NCI-H526 (cell line): Measurements from ENCODE around the gene VTA1.
"Not testable (repeated sequence)": the region's sequence is repeated elsewhere in the genome, so short reads cannot be mapped to it uniquely, and the experiment has no call there.

Source experiments
- DNase-seq, 2 experiments: peaks; one replicate each; lab custom pipeline; 2025; lab: John Stamatoyannopoulos, UW

The VTA1 gene

DNA sequence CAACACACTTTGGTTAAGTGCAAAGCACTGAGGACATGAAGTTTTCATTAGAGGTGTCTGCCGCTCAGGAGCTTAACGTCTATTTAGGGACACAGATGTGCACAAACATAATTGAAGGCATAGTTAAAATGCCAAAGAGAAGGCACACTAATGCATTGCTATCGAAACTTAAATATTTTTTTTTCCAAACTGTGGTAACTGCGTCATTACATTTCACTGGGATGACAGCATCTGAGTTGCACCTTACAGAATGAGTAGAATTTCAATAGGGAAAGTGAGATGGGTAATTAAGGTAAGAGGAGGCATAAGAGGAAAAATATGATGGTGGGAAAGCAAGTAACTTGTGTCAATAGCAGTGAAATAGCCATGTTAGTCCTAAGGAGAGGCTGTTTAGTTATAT lies 79.7 kb downstream of the VTA1 start:
- DNase-seq = no peak

DNA sequence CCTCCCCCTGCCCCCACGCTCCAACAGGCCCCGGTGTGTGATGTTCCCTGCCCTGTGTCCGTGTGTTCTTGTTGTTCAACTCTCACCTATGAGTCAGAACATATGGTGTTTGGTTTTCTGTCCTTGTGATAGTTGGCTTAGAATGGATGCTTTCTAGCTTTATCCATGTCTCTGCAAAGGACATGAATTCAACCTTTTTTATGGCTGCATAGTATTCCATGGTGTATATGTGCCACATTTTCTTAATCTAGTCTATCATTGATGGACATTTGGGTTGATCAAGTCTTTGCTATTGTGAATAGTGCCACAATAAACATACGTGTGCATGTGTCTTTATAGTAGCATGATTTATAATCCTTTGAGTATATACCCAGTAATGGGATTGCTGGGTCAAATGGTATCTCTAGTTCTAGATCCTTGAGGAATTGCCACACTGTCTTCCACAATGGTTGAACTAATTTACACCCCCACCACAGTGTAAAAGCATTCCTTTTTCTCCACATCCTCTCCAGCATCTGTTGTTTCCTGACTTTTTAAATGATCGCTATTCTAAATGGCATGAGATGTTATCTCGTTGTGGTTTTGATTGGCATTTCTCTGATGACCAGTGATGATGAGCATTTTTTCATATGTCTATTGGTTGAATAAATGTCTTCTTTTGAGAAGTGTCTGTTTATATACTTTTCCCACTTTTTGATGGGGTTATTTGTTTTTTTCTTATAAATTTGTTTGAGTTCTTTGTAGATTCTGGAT lies 82.6 kb downstream of the VTA1 start:
- DNase-seq = not testable (repeated sequence)

DNA sequence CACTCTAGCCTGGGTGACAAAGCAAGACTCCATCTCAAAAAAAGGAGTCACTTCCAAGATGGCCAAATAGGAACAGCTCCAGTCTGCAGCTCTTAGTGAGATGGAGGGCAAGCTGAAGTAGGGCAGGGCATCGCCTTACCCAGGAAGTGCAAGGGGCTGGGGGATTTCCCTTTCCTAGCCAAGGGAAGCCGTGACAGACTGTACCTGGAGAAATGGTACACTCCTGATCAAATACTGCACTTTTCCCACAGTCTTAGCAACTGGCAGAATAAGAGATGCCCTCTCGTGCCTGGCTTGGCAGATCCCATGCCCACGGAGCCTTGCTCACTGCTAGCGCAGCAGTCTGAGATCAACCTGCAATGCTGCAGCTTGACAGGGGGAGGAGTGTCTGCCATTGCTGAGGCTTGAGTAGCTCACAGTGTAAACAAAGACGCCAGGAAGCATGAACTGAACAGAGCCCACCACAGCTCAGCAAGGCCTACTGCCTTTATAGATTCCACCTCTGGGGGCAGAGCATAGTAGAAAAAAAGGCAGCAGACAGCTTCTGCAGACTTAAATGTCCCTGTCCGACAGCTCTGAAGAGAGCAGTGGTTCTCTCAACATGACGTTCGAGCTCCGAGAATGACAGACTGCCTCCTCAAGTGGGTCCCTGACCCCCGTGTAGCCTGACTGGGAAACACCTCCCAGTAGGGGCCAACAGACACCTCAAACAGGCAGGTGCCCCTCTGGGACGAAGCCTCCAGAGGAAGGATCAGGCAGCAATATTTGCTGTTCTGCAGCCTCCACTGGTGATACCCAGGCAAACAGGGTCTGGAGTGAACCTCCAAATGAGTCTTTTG lies 85.4 kb downstream of the VTA1 start:
- peak; percentile 53 to 66 for DNase-seq

DNA sequence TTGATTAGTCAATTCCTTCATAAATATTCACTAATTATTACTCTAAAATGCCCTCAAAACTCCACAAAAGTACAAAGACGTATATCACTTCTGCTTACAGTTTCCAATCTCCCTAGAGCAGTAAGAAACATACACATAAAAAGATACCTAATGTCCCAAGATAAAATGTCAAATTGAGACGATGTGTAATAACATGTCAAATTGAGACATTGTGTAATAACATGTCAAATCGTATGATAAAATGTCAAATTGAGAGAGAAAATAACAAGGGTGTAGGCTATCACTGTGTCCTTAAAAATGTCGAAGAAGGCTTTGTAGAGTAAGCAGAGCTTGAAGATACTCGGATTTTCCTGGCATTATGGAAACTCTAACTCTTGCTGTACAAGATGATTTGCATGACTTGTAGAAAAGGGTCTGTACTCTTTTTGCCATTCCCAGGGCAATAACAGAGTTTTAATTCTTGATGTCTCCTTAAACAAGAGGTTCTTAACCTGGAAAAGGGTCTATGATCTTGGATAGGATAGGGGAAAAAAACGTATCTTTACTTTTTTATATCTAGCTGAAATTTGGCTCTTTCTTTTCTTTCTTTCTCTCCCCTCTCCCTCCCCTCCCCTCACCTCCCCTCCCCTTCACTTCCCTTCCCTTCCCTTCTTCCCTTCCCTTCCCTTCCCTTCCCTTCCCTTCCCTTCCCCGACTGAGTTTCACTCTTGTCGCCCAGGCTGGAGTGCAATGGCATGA lies 87.1 kb downstream of the VTA1 start:
- DNase-seq = no peak

DNA sequence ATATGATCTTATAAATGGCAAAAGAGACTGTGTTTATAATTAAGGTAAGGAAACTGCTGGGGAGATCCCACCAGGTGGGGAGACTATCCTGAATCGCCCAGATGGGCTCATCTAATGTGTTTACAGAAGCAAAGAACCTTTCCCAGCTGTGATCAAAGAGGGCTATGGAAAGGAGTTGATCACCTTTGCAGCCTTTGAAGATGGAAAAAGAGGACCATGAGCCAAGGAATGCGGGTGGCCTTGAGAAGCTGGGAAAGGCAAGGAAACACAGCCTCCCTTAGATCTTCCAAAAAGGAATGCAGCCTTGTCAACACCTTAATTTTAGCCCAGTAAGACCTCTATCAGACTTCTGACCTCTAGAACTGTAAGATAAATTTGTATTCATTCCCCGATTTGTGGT lies 88.2 kb downstream of the VTA1 start:
- DNase-seq = no peak

DNA sequence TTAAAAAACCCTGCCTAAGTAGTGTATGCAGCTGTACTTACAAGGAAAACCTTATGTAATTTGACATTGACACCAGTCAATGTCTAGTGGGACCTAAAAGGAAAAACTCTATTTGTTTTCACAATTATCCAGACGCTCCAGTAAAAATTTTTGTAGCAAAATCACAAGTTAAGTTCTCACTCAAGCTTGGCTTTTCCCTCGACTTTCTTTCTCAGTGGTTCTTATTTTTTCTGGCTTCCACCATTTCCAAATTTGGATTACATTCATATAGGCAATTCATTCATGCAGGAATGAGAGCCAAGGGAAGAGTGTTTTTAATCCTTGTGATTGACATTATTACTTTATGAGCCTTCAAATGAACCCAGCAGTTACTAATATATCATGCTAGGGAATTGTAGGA lies 88.7 kb downstream of the VTA1 start:
- DNase-seq = no peak

DNA sequence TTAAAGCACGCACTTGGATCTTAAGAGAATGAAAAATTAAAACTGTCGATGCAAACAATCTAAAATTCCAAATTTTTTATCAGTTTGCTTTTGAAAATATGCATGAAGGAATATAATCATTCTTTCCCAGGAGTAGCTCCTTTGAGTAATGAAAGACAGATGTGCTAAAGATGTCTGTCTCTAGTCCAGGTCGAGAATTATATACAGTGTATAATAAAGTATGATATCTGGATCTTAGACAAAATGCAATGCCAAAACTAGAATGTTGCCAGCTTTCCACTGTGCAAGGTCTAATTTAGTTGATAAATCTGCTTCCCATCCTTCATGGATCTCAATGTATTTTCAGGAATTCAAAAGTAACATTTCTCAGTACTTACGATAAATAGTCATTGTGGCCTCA lies 89.6 kb downstream of the VTA1 start:
- DNase-seq = no peak

DNA sequence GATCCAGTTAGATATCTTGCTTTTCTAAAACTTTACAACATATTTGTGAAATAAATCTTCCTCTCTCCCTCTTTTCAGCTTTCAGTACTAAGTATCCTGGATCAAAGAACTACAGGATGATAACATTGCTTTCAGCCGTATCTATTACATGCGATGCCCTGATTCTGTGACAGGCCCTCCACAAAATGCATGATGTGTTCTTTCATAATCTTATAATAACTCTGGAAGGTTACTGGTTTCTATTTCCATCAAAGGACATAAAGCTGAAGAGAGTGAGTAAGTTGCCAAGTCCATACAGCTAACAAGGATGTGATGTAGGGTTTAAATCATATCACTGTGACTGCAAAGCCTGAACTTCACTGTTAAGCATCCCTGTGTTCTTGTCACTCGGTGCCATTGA lies 91.8 kb downstream of the VTA1 start:
- DNase-seq = no peak

DNA sequence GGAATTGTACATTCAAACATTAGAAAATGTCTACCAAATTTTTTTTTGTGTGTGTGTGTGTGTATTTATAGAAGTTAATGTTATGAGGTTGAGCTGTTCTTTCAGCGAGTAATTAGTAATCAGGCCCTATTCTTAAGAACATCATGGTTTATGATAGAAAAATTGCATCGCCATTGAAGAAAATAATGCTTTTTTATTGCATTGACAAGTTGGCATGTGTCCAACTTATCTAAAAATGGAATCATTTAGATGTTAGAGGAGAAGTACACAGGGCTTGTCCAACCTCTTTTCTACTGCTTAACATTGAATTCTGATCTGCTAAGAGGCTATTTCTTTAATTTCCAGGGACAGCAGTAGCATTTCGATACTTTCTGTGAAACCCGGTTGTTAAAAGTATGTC lies 93.1 kb downstream of the VTA1 start:
- DNase-seq = no peak

DNA sequence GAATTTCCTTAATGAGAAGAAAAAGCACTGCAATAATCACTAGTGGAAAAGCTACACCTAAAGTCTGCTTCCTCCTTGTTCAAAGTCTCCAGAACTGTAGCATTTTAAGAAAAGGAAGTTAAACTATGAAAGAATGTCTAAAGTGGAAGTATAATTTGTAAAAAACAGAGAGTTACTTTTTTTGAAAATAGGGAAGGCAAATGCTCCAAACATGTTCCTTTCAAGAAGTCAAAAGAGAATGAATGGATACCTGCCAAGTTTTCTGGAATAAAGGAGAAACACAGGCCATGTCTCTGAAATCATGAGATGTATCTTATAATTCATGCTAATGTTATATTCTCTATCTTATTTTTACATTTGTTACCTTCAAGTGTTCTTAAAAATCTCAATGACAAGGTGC lies 94.0 kb downstream of the VTA1 start:
- DNase-seq = no peak

DNA sequence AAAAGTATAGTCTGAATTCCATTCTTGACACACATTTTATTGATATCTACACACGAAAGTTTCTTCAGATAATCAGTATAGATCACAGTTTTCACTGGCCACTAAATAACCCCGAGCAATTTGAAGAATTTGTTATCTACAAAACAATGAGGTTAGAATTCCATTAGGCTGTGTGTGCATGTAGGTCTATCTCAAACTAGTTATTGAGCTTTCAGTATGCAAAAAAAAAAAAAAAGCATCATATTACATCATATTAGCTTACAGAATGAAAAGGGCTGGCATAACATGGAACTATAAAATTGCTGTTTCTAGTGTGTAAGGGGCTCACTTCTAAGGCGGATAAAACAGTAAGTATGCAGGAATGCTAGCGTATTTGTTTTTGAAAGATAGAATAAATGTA lies 95.2 kb downstream of the VTA1 start:
- peak in 1 of 2 experiments; percentile 13 for DNase-seq

DNA sequence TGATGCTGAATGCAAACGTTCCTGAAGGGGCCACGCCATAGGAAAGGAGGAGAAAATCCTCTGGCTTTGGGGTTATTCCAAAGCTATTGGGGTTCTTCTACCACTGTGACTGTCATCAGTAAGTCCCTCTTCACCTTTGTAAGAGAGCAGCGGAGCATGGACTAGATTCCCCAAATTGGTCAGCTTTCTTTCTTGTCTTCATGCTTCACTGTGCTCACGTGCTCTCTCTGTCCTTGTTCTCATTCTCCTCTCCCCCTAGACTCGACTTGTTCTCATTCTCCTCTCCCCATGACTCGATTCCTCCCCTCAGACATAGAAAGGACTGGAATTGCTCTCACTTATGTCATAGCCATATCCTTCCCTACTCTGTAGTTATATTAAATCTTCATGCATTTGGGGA lies 99.9 kb downstream of the VTA1 start:
- no peak for DNase-seq

DNA sequence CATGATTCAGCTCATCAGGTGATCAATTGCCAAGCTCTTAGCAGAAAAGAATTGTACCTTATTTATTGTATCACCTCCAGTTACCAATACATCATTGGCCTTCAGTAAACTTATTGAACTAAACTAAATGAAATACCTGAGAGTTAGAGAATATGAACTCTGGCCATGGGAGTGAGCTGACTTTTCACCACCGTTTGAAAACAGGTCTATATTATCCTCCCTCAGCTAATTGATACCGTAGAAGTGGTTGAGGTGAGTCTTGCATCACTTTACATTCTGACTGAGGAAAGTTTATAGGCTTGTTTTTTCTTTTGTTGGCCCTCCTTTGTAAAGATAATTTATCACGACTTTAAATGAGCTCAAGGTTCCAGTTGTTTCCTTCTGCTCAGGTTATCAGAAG lies 102.2 kb downstream of the VTA1 start:
- DNase-seq = no peak

DNA sequence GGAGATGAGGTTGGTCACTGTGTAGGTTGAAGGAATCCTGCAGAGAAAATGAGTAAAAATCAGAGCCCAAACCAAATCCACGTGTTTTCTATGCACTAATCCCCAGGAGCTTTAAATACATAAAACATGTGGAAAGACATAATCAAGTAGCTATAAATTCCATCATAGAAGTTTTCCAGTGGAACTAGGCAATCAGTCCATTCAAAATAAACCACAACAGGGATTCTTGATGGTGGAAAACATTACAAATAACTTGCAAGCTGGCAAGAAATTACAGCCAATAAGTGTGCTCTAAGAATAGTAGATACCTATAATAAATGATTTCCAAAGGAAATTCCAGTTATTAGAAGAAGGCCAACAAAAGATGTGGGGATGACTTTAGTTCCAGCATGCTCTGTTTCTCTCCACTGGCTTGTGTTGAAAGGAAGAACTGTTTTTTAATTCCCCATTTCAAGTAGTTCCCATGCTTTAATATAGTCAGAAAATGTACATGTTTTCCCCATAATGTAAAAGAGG lies 104.9 kb downstream of the VTA1 start:
- no peak for DNase-seq

DNA sequence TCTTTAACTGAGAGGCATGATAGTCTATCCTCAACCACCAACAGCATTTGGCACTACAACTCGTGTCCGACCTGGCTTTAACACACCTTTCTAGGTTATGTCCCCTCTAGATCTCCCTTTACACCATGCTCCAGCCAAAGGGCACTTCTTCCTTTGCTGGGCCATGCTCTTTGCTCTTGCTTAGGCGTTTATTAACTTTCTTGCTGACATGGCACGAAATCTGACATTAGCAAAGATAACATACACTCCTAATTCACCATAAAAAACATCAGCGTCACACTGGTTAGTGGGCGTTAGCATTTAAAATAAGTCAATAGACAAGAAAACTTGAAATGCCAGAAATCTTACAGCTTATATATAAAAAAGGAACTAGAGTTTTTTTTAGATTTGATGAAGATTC lies 107.5 kb downstream of the VTA1 start:
- DNase-seq = no peak

DNA sequence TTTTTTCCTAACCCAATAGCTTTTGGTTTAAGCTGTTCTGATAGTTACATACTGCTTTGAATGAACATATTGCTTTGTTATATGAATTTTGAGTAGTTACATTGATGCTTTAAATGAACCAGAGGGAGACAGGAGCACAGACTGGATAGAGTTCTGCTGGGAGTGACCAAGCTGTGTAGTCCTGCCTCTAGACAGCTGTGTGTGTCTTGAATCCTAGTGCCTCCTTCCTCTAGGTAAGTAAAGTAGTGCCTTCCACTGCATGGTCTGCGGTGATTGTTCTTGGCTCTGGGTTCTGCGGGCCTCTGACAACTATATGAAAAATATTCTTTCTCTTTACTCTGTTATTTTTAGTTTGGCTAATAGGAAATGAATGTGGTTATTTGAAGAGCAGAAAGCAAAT lies 108.7 kb downstream of the VTA1 start:
- DNase-seq = no peak

DNA sequence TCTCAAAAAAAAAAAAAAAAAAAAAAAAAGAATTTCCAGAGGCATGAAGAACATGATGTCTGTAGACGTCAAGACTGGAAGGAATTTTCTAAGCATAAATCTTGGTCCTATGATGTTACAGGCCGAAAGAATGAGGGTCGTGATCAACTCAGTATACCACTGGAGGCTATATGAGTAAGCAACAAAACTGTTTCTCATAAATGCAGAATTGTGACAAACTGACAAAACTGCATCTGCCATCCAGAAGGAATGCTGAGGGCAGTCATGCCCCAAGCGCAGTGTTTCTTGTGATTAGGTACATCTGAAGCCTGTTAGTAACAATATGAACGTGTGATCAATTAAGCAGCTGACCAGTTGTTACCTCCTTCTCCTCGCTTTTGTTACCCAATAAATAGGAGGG lies 111.2 kb downstream of the VTA1 start:
- DNase-seq = no peak

DNA sequence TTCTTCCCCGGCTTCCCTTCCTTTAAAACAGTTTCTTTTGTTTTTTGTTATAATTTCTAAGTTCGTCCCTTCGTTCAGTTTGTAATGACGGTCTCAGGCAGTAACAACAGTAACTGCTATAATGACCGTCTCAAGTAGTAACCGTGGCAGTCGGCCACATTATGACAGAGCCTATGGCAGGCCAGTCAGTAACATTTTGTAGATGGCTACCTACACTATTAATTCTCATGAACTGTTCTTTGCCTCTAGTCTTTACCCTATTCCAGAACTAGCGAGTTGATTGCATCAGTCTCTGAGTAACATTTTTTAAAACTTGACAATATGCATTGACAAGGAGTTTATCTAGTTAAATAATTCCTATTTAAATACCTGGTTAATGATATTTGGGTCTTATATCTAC lies 111.7 kb downstream of the VTA1 start:
- no peak for DNase-seq

DNA sequence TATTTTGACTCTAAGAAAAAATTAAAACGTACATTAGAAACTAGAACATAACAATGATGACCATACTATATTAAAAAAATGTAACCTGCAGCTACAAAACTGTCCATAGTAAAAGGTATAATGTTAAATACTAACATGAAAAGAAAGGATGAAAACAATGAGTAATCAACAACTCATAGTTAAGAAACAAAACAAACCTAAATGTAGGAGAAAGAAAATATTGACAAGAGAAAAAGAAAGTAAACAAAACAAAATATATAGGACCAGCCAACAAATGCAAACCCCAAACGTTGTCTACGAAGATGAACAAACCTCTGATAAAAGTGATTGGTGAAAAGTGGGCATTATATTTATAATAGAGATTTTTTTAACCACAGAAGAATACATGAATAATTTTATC lies 113.7 kb downstream of the VTA1 start:
- DNase-seq = no peak

DNA sequence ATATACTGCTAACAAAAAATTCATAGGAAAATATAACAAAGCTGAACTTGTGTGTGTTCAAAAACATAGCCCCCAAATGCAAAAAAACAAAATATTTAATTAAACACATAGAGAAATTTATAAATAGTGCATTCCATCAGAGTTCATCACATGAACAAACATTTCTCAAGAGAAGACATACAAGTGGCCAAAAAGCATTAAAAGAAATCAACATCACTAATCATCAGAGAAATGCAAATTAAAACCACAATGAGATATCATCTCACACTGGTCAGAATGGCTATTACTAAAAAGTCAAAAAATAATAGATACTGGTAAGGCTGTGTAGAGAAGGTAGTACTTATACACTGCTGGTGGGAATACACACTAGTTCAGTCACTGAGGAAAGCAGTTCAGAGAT lies 115.2 kb downstream of the VTA1 start:
- no peak for DNase-seq

DNA sequence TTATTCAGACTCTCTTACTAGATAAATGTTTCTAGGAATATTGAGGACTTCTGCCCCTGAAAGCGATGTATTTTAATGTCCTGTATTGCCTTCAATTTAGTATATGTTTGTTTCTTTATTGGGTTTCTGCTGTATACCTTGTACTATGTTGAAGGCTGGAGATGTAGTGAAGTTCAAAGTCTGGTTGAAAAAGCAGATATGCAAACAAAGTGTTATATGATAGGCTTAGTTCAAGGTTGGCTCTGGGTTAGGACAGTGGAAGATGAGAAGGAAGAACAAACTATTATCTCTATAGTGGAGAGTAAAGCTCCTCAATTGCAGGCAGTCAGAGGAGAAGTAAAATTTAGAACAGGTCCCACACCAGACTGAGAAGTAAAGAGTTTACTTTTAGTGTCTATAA lies 118.4 kb downstream of the VTA1 start:
- peak; percentile 58 to 65 for DNase-seq

DNA sequence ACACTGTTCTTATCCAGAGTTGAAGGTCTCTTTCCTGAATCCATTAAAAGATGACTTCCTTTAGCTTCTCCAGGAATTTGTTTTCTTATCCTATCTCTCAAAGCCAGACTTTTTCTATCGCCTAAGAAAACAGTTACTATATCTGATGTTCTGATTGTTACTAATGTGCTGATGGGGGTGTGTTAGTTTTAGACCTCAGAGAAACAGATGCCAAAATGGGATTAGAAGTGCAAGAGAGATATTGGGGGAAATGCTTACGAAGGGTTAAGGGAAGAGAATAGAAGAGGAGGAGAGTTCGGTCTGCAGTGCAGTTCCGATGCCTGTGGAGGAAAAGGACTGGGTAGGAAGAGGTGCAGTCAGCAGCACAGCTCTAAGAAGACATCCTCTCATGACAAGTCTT lies 119.0 kb downstream of the VTA1 start:
- DNase-seq = no peak

DNA sequence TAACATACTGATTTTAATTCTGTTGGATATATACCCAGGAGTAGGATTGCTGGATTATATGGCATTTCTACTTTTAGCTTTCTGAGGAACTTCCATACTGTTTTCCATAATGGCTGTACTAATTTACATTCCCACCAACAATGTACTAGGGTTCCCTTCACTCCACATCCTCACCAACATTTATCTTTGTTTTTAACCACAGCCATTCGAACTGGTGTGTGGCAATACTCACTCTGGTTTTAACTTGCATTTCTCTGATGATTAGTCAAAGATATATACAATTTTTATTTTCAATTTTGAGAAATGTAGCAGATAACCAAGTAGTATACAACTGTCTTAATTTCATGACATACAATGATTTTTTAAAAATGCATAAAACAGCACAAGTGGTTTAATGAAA lies 124.4 kb downstream of the VTA1 start:
- DNase-seq = peak in 1 of 2 experiments; percentile 31
